PC-3 (cell line): Measurements from ENCODE around the gene PGM2L1.

Experiments used
- EZH2 ChIP-seq: fragments of 300-600 bp; sonication (generic); IDR thresholded peaks from one replicate; pipeline ENCODE4 v1.6.1; 2017; ENCODE audit warnings: antibody characterized with exemption, mild to moderate bottlenecking, low read length; ENCODE audit not compliant: unreplicated experiment
- EZH2phosphoT487 ChIP-seq: fragments of 300-600 bp; sonication (generic); IDR thresholded peaks from 2 replicates; pipeline ENCODE4 v1.6.1; 2018; ENCODE audit warnings: mild to moderate bottlenecking, antibody characterized with exemption, low read length, borderline replicate concordance
- TF ChIP-seq, protein P1 (sequence below): fragments of 300-600 bp; sonication (generic); conservative IDR thresholded peaks from 2 replicates; pipeline ENCODE4 v1.5.1; 2017; ENCODE audit warnings: antibody characterized with exemption, low read depth, mild to moderate bottlenecking, low read length

DNA sequence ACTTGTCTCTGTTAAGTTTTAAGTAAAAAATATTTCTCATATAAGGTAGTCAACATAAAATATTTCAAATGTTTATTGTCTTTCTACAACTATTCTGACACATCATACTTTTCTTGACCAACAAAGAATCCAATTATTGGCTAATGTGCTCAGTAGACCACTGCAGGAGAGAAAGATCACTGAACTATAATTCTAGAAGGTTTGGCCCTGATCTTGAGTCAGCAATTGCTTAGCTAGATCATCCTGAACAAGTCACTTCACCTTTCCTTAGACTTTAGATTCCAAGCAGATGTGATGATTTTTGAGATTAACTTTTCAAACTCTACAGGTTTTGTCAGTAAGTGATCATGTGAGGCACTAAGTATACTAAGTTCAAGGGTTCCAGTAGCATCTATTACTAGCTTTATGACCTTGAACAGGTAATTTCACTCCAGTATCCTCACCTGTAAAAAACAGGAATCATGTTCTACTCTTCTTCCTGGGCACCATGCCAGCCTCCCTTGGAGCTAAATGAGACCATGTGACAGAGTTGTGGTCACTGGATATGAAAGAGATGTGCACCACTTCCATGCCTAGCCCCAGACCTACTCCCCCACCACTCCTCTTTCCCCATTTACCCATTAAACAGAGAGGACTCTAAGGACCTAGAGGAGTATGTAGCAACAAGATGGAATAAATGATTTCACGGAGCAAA, 17.3 kb downstream of the PGM2L1 start:
- TF ChIP-seq, protein P1, sequence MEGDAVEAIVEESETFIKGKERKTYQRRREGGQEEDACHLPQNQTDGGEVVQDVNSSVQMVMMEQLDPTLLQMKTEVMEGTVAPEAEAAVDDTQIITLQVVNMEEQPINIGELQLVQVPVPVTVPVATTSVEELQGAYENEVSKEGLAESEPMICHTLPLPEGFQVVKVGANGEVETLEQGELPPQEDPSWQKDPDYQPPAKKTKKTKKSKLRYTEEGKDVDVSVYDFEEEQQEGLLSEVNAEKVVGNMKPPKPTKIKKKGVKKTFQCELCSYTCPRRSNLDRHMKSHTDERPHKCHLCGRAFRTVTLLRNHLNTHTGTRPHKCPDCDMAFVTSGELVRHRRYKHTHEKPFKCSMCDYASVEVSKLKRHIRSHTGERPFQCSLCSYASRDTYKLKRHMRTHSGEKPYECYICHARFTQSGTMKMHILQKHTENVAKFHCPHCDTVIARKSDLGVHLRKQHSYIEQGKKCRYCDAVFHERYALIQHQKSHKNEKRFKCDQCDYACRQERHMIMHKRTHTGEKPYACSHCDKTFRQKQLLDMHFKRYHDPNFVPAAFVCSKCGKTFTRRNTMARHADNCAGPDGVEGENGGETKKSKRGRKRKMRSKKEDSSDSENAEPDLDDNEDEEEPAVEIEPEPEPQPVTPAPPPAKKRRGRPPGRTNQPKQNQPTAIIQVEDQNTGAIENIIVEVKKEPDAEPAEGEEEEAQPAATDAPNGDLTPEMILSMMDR = no peak
- TF ChIP-seq EZH2 (no peak), EZH2phosphoT487 (no peak)
